Activated CD8-positive, alpha-beta memory T cell treated with anti-CD3 and anti-CD28 coated beads for 24 hours (primary cell): ENCODE measurements around the gene TMEM185B.
"Not testable (repeated sequence)": the region's sequence is repeated elsewhere in the genome, so short reads cannot be mapped to it uniquely, and the experiment has no call there.

ENCODE experiments used
- DNase-seq: peaks from one replicate; pipeline ENCODE4 v3.0.0-alpha.2; 2020

TMEM185B gene

DNA sequence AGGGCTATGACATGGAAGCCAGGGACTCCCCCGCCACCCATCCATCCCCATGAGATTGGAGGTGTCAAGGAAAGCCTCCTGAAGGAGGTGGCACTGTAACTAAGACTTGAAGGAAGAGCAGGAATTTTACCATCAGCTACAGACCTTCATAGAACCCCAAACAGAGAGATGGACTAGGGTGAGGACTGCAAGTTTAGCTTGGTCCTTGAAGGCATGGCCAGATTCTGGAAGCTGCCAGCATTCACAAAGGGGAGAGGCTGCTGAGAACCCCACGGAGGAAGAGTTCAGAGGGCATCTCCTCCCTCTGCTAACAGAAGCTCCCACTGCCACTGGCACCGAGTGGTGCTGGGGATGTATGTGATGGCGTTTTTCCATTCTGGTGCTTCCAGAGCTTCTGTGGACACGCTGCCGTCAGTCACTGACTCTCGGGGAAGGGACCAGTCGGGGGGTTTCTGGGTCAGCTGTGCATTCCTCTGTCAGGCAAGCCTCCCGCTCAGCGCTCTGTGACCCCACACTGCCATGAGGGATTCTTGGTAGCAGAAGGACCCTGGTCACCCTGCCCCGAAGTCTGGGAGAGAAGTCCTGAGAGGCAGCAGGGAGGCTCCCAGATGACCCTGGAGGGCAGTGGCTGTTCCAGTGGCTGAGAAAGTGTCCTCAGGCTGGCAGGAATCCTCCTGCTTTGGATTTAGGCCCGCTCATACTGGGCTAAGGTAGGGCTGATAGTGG, 18.1 kb downstream of the TMEM185B start:
- no peak for DNase-seq

- DNase-seq = no peak
These were observed 18.8 kb downstream of the TMEM185B start for GRCh38 chr2:120204417-120204816.

GRCh38 chr2:120204022-120204405, 19.2 kb downstream of the TMEM185B start:
- no peak for DNase-seq

- DNase-seq = no peak
These were observed 19.8 kb downstream of the TMEM185B start for GRCh38 chr2:120203251-120204021.

- DNase-seq = not testable (repeated sequence)
These were observed 23.3 kb downstream of the TMEM185B start for GRCh38 chr2:120199817-120200459.

DNA sequence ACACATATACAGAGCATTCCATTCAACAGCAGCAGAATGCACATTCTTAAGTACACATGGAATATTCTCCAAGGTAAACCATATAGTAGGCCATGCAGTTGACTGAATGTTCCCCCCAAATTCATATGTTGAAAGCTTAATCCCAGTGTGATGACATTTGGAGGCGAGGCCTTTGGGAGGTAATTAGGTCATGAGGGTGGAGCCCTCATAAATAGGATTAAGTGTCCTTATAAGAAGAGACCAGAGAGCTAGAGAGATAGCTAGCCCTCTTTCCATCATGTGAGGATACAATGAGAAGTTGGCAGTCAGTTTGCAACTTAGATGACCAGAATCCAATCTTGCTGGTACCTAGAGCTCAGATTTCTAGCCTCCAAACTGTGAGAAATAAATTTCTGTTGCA, 27.6 kb downstream of the TMEM185B start:
- no peak for DNase-seq

GRCh38 chr2:120192280-120192679, 30.9 kb downstream of the TMEM185B start:
- DNase-seq = no peak

DNA sequence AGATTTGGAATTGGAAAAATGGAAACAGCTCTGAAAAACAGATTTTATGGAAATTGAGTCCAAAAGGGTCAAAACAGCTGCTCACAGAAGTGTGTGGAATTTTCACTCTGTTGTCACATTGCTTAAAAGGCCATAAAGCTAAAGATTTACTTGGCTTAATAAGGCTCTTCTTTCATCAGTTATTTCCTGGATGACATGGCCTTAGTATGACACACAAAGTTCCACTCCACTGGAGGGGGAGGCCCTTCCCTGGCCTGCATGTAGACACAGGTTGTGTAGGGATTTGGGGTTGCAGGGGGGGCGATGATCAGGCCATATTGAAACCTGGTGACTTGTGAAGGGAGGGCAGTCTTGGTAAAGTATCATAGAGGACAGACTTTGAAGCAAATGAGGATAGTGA, 34.0 kb downstream of the TMEM185B start:
- no peak for DNase-seq

- no peak for DNase-seq
These were observed 41.1 kb downstream of the TMEM185B start for GRCh38 chr2:120182019-120182560.

DNA sequence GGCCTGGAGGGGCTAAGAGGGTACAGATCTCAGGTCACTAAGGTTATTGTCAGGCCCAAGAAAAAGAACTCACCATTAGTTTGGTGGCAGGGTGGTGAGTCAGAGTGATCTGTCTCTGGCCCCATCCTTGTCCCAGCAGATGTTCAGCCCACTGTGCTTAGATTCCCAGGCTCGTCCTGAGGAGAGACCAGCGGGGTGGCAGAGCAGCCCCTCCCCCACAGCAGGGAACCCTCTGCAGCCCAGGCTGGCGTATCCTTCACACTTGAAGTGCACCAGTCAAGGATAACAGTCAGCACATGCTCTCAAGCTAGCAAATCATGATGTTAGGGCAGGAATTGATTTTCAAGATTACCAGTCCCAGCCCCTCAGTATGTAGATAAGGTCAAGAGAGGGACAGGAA, 43.1 kb downstream of the TMEM185B start:
- DNase-seq = no peak

DNA sequence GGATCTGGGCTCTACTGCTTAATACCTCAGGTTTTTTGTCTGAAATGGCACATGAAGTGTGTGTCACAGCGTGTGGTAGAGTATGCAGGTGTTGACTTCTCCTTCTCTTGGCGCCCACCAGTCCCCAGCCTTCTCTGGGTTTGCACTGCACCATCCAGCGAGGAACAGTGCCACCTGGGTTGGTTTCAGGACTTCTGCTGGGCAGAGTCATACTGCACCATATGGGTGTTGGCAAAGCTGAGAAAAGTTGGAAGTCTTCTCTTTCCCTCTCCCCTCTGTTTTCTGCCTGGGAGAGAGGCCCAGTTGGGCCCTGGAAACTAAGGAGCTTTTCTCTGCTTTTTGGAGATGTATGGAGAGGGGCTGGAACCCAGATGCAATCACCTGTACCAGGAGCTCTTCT, 43.8 kb downstream of the TMEM185B start:
- DNase-seq = no peak

- no peak for DNase-seq
These were observed 45.2 kb downstream of the TMEM185B start for GRCh38 chr2:120177973-120178372.

GRCh38 chr2:120177001-120177621, 46.1 kb downstream of the TMEM185B start:
- peak; percentile 94 for DNase-seq

DNA sequence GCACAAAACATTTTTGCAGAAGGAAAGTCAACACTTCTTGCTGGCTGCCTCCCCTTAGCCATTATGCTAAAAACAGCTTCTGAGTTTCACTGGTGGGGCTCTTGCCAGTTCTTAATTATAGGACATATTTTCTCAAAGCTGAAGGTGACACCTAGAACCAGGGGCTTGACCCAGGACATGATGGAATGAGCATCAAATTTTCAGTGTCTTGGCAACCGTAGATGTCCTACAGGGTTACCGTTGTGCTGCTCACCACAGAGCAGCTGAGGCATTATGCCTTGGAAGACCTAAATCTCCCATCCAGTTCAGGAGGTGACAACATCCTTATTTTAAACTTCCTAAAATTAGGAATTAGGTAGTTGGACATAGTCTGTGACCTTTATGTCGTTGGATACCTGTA, 46.7 kb downstream of the TMEM185B start:
- DNase-seq = no peak

DNA sequence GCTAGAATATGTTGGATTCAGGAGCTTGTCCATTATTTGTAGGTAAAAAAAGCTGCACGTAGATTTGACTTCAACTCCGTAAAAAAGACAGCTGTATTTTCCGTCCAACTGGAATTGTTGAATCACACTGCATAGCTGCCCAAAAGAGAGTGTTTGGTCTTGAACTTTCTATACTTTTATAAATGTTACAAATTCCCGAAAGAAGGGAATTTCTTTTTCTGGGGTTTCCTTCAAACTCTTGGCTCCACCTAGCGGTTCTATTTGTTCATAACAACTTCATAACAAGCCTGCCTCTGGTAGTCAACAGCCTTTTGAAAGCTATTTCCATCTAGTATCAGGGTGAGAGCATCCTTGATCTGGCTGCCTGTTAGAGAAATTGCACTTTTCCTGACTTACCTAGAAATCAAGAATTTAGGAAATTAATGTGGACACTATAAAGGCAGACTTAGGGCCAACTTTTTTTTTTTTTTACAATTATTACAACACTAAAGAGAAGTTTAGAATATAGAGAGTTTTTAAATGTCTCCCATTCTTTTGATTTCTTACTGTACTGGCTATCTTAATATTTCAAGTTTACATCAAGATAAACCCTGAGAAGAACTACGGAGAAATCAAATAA, 48.1 kb downstream of the TMEM185B start:
- no peak for DNase-seq
